Stimulated activated naive CD4-positive, alpha-beta T cell (primary cell): ENCODE measurements around the gene GPS2.

Experiments
- DNase-seq, 6 experiments: peaks; one replicate each; lab custom pipeline; 2025; lab: John Stamatoyannopoulos, UW

Gene GPS2

DNA sequence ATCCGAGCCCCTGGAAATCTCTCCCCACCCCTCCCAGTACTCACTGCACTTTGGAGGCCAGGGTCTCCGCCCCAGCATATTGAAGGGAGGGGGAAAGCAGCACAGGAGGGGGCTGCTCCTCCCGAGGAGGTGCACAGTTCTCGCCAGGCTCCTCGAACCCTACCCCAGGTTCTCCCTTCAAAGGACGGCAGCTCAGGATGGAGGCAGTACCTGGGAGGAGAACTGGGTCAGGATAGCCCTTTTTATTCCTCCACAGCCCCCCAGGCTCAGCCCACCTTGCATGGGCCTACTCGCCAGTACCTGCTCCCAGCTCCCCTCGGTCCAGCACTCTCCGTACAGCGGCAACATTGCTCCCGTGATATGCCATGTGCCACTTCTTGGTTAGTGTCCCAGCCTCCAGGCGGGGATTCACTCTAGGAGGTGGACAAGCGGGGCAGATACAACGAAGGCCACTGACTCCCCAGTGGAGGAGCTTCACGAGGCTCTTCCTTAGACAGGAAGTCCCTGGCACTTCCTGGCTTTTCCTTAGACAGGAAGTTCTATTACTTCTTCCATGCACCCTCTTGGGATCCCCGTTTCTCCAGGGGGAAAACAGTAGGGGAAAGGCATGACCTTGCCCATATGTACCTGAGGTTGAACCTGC is 2.1 kb upstream of the GPS2 start:
- DNase-seq, result no peak

DNA sequence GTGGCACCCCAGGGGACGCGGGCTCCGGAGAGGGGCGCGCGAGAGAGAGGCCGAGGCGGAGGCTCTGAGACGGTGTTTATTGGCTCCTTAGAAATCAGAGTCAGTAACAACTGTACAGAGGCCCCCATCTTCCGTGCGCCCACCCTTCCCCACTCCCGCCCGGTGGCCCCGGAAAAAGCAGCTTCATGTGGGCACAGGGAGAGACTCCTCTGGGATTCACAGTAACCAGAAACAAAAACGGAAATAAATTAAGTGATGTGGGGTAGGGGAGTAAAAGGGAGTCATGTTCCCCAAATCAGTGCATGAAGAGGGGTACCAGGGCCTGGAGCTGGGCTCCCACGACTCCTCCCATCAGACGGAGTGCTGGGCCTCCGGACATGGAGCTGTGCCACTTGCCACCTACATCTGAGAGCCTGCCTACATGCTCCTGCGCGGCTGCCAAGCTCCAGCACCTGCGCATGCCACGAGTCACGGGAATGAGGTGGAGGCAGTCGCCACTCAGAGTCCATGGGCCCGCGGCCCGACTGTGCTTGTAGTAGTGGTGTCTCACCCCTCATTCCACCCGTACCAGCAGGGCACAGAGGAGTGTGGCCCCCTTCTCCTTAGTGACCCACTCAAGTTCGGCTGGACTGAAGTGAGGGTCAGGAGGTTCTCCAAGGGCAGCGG is 543 bp upstream of the GPS2 start:
- no peak for DNase-seq

DNA sequence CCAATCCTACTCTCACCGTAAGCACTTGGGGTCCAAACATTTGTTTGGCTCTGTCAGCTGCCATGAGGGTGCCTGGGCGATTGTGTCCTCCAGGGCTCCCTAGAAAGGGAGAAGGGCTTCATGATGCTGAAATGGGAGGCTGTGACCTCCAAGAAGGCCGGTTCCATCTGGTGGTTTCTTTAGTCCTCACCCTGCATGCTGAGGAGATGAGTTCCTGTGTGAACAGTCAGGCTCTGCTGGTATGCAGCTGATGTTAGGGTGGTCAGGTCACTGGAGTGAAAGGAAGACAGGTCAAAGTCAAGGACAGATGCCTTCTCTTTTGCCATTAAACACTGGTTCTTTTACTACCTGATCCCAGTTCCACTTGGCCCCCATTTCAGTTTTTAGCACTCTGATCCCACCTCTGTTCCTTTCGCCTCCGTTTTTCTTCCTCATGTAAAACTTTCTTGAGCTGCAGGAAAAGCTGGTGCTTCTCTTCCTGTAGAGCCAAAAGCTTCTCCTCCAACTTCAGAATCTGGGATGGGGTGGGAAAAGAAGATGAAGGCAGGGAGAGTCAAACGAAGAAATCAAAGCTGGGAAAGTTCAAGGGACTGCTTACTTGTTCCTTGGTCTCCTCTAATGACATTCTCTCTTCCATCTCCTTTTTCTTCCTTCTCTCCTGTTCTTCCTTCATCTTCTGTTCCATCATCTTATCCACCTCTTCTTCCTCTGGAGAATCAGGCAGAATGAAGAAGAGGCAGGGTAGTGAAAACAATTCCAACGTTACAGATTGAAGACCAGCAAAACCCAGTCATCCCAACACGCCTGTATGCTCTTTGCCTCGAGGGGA is 1.1 kb downstream of the GPS2 start:
- DNase-seq, result no peak

DNA sequence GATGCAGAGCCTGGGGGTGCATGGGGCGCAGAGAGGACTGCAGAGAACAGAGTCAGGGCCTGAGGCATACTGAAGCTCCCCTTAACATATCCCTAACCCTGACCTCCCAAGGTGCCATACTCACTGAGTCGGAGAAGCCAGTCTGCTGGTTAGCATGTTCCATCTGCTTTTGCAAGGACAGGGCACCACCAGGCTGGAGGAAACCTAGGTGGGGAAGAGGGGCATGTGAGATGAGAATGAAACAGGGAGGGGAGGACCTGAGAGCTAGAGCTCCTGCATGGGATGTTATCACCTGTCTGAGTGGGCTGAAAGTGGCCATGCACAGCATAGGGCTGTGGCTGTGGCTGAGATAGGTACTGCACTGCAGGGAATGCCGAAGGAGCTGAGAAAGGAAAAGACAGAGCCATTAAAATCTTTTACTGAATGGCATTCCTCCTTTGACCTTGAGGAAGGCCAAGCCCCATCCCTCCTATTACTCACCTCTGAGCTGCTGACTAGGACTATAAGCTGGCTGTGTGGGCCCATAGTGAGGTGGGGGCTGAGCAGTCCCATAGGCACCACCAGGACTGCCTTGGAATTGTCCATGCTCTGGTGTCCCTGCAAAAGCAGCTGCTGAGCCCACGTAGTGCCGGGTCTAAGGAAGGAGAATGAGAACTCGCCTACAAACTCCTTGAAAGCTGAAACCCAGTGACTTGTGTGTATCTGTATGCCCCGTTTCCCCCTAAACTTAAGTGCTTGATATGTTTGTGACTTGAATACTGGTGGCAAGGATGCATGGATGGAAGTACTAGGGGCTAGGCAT is 1.9 kb downstream of the GPS2 start:
- DNase-seq, result peak in 2 of 6 experiments; percentile 31 to 32

DNA sequence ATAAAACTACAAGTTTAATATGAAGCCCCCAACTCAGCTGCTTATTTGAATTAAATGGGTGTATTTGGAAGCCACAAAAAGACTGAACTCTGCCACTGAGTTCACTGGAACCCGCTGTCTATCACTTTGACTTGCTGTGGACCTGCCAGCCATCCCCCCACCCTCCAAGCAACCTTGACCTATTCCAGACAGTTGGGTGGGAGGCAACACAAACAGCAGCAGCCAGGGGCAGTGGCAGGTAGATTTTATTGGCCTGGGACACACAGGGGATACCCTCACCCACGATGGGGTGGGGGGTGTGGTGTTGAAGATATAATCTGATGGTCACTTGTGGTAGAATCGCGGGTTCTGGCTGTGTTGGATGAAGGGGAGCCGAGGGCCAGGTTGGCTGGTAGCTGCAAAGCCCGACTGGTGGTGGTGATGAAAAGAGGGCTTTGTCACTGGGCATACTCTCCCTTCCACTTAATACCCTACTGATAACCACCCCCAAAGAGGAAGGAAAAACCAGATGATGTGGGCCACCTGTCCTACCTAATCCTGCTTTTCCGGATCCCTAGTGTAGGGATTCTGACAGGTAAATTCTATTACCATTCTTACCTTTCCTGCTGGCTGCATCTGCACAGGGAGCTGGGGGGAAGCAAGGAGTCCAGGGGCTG is 2.6 kb downstream of the GPS2 start:
- peak in 1 of 6 experiments; percentile 44 for DNase-seq

DNA sequence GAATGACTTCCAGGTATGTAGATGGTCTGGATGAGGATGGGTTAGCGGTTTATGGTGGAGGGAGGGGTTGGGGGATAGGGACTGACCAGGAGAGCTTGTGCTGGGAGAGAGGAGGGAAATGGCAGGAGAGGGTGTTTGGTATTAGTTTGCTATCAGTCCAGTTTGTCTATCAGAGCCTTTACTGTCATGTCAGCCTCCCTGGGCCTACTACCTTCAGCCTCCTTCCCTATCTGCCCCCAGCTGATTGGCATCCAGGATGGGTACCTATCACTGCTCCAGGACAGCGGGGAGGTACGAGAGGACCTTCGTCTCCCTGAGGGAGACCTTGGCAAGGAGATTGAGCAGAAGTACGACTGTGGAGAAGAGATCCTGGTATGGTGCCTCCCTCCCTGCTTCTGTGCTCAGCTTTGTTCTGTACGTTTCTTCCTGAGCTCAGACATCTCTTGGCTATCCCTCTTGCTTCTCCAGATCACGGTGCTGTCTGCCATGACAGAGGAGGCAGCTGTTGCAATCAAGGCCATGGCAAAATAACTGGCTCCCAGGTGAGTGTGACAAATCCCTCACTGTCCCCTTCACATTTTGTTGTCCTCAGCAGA is 4.0 kb downstream of the GPS2 start:
- DNase-seq, result no peak

DNA sequence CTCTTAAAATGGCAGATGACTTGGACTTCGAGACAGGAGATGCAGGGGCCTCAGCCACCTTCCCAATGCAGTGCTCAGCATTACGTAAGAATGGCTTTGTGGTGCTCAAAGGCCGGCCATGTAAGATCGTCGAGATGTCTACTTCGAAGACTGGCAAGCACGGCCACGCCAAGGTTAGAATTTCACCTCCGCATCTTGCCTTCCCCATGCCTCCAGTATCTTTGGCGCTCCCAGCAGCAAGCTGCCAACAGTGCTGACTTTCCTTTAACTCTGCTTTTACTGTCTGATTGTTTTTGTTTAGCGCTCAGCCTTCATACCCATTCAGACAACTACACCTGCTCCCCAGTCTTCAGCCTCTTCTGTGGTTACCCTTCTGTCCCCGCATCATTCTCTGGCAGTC is 5.5 kb downstream of the GPS2 start:
- DNase-seq, result no peak

DNA sequence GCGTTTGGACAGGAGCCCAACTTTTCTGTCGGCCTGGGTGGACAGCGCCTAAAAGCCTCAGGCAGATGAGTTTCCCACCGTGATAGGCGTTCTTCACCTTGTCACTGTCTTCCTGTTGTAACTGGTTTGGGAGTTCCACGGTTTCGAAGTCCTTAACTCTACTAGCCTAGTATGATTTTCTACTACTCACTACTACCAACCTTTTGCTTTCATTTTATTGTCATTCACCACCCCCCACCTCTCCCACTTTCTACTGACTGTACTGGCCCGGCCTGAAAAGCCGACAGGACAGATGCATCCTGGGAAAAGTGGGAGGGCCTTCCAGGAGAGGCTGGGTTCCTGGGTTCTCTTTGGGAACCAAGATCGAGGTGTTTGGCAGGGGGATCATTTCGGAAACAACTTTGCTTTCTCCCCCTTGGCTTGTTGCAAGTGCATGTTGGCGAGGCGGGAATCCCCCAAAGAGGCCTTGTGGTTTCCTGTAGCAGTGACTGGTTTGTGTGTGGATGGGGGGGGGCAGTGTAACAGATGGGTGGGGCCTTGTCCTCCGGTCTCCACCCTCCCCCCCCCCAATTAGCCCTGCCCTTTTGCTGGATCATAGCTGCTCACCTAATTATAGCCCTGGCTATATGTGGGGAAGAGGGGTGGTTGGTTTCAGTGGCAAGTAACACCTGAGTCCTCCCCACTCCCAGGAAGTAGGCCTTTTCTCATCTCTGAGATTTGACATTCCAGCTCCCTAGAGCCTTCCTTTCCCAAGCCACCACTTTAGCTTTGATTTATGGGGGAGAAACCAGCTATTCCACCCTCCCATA is 6.3 kb downstream of the GPS2 start:
- DNase-seq, result peak; percentile 73 to 90 (median 89)

DNA sequence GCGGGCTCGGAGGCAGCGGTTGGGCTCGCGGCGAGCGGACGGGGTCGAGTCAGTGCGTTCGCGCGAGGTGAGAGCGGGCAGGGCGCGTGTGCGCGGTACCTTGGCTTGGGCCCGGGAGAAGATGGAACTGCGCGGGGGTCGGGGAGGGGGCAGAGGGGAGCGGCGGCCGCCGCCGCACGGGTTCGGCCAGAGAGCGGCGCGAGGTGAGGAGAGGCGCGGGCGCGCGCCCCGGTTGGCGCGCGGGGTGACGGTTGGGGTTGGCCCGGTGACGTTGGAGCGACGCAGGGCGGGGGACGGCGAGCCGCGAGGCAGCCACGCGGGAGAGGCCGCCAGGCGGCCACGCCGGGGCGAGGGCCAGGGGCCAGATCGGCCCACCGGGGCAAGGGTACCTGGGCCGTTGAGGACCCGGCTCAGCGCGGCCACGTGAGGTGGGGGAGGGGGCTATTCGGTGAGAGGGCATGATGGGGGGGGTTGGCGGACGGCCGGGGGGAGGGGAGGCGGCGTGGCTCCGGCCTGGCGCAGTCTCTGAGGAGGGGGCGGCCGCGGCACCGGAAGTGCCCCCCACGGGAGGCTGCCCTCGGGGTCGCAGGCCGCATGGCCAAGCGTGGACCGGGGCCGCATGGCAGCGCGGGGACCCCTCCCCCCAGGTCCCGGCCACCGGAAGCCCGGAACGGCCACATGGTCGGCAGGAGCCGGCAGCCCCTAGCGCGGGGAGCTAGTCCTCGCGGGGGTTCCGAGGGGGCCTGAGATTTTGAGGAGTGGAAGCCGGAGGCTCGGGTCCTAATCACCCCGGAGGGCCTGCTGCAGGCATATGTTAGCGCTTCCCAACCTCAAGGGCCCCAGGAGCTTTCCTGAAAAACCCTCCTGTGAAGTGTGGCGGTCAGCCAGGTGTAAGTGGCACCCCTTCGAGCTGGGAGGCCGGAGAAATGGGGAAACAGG is 7.2 kb downstream of the GPS2 start:
- DNase-seq, result peak in 5 of 6 experiments; percentile 63 to 87 (median 69)

DNA sequence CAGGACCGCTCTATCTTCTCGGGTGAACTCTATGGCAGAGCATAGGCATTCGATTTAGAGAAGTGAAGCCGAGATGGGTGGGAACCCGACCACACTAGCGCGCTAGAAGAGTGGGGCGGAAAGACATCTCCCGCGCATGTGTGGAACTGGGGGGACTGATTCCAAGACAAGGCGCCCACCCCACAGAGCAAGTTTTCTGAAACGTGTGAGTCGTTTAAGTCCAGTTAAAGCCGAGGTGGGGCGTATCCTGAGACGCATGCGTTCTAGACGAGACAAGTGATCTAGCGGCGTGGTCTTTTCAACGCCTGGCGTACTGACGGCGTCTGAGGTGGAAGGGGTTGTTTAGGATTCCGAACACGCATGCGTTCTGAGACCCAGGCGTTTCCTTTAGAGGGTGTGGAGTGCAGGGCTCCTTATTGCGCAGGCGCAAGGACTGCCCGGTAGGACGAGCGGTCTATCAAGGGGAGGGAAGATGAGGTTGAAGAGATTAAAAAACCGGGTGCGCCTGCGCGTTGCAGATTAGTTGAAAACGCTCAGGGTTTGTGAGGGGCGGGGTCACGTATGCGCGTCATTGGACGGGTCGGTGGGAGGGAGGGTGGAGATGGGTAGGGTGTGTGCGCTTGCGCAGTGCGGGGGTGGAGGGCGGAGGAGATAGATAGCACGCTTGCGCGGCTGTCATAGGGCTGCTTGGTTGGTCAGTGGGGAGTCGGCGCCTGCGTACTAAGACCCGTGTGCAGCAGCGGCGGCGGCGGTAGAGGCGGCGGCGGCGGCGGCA is 8.1 kb downstream of the GPS2 start, which contains the start of gene EIF5A:
EIF5A (plus strand) TSS at position 718 of the 775 bp plus-strand sequence. CDS start 2,008 bp downstream, outside the sequence.
- peak; percentile 97 to 100 (median 100) for DNase-seq

DNA sequence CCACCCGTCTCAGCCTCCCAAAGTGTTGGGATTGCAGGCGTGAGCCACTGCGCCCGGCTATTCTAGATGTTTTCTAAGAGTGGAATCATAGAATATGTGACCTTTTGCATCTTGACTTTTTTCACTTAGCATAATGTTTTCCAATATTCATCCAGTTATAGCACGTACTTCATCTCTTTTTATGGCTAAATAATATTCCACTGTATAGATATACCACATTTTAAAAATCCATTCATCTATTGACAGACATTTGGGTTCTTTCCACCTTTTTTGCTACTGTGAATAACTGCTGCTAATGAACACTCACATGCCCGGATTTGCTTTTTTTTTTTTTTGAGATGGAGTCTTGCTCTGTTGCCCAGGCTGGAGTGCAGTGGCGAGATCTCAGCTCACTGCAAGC is 11.0 kb downstream of the GPS2 start:
- no peak for DNase-seq

DNA sequence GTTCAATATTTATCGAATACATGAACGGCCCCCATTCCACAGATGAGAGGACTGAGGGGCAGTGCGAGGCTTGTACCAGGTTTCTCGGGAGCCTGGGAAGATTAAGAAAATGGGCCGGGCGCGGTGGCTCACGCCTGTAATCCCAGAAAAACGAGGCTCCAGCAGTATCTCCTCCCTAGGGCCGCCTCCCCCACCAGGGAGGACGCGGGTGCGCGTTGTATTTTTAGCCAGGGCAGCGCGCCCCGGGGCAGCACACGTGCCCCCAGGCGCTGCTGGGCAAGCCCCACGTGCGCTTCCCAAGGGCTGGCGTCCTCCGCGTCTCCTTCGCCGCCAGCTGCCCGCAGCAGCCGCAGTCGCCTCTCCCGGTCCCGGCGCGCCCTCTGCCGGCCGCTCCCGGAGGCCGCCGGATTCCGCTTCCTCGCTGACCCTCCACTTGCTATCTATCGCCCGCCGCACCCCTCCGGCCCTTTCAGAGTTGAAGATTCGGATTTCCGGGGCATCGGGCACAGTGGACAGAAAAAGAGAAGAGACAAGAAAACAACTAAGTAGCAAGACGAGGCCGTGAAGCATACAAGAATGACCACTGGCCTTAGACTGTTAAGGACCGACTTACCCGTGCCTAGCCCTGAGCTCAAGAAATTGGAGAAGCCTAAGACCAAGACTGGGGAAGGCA is 18.8 kb downstream of the GPS2 start:
- peak in 5 of 6 experiments; percentile 39 to 56 (median 50) for DNase-seq

DNA sequence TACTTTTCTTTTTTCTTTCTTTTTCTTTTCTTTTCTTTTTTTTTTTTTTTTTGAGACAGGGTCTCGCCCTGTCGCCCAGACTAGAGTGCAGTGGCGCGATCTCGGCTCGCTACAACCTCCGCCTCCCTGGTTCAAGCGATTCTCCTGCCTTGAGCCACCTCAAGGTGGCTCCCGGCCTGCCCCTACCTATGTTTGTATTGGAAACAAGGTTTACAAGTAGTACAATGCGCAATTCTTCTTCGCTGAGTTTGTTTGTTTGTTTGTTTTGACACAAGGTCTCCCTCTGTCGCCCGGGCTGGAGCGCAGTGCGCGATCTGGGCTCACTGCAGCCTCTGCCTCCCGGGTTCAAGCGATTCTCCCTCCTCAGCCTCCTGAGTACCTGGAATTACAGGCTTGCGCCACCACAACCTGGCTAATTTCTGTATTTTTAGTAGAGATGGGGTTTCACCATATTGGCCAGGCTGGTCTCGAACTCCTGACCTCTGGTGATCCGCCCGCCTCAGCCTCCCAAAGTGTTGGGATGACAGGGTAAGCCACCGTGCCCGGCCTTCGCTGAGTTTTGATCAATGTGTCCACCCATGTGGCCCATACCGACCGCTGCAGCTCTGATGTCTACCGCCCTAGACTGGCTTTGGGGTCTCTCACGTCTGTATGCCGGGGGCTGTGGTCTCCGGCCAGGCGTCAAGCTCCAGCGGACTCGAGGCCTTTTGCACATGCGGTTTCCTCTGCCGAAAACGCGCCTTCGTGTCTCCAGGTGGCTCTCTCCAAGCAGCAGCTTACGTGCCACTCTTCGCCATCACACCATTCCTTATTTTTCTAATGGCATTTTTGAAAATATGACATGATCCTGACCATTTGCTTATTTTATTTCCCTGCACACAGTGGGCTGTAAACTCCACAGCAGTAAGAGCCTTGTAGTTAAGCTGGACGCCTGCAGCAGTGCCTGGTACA is 19.7 kb downstream of the GPS2 start:
- peak in 1 of 6 experiments; percentile 40 for DNase-seq

DNA sequence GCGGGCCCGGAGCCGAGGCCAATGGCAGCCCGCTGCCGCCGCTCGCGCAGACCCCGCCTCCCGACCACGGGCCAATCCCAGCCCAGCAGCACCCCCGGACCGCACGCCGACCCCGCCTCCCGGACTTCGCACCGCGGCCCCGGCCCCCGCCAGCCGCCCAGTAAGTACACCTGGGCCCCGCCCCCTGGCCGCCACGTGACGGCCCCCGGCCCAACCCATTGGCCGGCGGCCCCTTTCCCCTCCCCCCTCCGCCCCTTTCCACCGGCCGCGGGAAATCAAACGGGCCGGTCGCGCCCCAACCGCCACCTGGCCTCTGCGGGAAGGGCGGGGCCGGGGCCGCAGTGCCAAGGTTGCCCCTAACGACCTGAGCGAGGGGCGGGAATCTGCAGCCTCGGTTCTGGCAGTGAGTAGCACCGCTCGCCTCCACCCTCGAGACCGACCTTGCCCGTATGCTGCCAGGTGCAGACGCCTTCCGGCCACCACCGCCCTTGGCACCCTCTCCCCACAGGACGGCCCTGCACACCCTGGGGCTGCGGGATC is 20.5 kb downstream of the GPS2 start, which contains the start of gene YBX2:
YBX2 (minus strand) TSS at position 26 of the 540 bp plus-strand sequence. CDS start 139 bp downstream, outside the sequence.
- DNase-seq, result peak; percentile 25 to 68 (median 53)

DNA sequence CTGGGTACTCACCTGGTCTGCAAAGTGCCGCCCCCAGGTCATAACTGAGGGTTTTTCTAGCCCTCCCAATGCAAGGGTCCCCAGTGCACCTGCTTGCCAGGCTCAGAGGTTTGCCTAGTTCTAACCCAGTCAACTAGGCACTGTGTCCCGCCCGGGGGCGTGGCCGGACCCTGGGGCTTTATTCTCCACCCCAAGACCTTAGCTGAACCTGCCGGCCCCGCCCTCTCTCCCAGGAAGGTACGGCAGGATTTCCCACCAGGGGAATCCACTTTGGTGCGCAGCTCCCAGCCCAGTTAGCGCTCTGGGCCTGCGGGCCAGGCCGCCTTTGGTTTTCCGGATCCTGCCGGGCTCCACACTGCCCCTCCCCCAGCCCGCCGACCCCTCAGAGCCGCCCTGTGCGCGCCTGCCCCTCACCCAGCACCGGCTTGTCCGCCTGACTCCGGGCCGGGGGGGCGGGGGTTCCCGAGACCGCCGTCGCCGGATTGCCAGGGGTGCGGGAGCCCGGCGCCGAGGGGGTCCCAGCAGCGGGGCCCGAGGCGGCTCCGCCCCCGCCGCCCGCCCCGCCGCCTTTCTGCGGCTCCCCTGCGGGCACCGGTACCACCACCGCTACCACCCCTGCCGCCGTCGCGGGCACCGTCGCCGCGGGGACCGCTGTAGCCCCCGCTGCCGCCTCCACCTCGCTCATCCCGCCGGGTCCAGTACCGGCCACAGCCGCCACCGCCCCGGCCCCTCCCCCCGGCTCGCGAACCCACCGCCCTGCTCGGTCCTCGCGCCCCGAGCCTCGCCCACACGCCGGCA is 21.1 kb downstream of the GPS2 start:
- peak in 3 of 6 experiments; percentile 19 to 45 (median 24) for DNase-seq
